Parathyroid adenoma (tissue), 2 donors: ENCODE data around the gene PLA2G7.

ENCODE experiments used
- H2AFZ ChIP-seq: fragments of 300-600 bp; sonication (generic); one replicate; pipeline ENCODE4 v1.7.0; 2017; ENCODE audit warnings: antibody characterized with exemption, mild to moderate bottlenecking
- H3K27ac ChIP-seq: fragments of 300-600 bp; sonication (generic); one replicate; pipeline ENCODE4 v1.7.0; 2017
- H3K27me3 ChIP-seq: fragments of 300-600 bp; sonication (generic); one replicate; pipeline ENCODE4 v1.7.0; 2017; ENCODE audit warnings: low read length; ENCODE audit not compliant: control insufficient read depth, insufficient read depth
- H3K36me3 ChIP-seq: fragments of 300-600 bp; sonication (generic); one replicate; pipeline ENCODE4 v1.7.0; 2017; ENCODE audit warnings: low read length; ENCODE audit not compliant: control insufficient read depth, insufficient read depth
- H3K4me1 ChIP-seq: fragments of 300-600 bp; sonication (generic); one replicate; pipeline ENCODE4 v1.7.0; 2017; ENCODE audit warnings: control low read depth
- H3K4me2 ChIP-seq: fragments of 300-600 bp; sonication (generic); one replicate; pipeline ENCODE4 v1.7.0; 2017; ENCODE audit warnings: low read length
- H3K4me3 ChIP-seq: fragments of 300-600 bp; sonication (generic); one replicate; pipeline ENCODE4 v1.7.0; 2017; ENCODE audit warnings: low read depth, low read length
- H3K79me2 ChIP-seq: fragments of 300-600 bp; sonication (generic); one replicate; pipeline ENCODE4 v1.7.0; 2017; ENCODE audit warnings: control low read depth
- H3K9ac ChIP-seq: fragments of 300-600 bp; sonication (generic); one replicate; pipeline ENCODE4 v1.7.0; 2017; ENCODE audit warnings: mild to moderate bottlenecking
- H3K9me3 ChIP-seq: fragments of 300-600 bp; sonication (generic); one replicate; pipeline ENCODE4 v1.7.0; 2017; ENCODE audit warnings: low read length; ENCODE audit not compliant: control insufficient read depth
- TF ChIP-seq, protein P1 (sequence below): fragments of 300-600 bp; sonication (generic); IDR thresholded peaks from one replicate; pipeline ENCODE4 v1.7.0; 2017; ENCODE audit warnings: antibody characterized with exemption, mild to moderate bottlenecking
- donor health status: primary hyperparathyroidism.

PLA2G7 gene

DNA sequence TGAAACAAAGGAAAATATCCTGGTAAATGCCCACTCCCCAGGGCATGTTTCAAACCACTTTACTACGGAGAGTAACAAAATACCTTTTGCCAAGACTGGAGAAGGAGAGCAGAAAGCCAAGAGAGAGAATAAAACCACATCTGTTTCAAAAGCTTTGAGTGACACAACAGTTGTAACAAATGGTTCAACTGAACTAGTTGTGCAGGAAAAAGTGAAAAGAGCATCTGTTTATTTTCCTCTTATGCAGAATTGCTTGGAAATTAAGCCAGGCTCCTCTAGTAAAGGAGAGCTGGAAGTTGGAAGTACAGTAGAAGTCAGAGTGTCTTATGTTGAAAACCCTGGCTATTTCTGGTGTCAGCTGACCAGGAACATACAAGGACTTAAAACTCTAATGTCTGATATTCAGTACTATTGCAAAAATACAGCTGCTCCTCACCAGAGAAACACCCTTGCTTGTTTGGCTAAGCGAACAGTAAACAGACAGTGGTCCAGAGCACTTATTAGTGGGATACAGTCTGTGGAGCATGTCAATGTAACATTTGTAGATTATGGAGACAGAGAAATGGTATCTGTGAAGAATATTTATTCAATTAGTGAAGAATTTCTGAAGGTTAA is 44.9 kb downstream of the PLA2G7 start:
- H3K36me3 ChIP-seq: no peaks in the 10 kb centered on the region
- no peak overlapping the region for H3K27ac ChIP-seq
- H3K9me3 ChIP-seq: no peaks in the 10 kb centered on the region
- no peaks in the 10 kb centered on the region for H3K4me1 ChIP-seq
- TF ChIP-seq, protein P1, sequence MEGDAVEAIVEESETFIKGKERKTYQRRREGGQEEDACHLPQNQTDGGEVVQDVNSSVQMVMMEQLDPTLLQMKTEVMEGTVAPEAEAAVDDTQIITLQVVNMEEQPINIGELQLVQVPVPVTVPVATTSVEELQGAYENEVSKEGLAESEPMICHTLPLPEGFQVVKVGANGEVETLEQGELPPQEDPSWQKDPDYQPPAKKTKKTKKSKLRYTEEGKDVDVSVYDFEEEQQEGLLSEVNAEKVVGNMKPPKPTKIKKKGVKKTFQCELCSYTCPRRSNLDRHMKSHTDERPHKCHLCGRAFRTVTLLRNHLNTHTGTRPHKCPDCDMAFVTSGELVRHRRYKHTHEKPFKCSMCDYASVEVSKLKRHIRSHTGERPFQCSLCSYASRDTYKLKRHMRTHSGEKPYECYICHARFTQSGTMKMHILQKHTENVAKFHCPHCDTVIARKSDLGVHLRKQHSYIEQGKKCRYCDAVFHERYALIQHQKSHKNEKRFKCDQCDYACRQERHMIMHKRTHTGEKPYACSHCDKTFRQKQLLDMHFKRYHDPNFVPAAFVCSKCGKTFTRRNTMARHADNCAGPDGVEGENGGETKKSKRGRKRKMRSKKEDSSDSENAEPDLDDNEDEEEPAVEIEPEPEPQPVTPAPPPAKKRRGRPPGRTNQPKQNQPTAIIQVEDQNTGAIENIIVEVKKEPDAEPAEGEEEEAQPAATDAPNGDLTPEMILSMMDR: no peak
- H3K4me3 ChIP-seq: no peak overlapping the region
- no peaks in the 10 kb centered on the region for H3K79me2 ChIP-seq
- H3K4me2 ChIP-seq: no peak overlapping the region
- H3K9ac ChIP-seq: no peak overlapping the region
- no peak overlapping the region for H2AFZ ChIP-seq
- no peaks in the 10 kb centered on the region for H3K27me3 ChIP-seq

DNA sequence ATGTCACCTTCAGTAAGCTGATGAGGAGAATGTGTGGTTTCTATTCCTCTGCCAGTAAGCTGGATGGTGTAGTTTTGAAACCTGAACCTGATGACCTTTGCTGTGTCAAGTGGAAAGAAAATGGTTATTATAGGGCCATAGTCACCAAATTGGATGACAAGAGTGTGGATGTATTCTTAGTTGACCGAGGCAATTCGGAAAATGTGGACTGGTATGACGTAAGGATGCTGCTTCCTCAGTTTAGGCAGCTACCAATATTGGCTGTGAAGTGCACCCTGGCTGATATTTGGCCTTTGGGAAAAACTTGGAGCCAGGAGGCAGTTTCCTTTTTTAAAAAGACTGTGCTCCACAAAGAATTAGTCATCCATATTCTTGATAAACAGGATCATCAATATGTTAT is 45.5 kb downstream of the PLA2G7 start:
- H3K4me1 ChIP-seq: no peaks in the 10 kb centered on the region
- no peak overlapping the region for H3K27ac ChIP-seq
- H3K9me3 ChIP-seq: no peaks in the 10 kb centered on the region
- TF ChIP-seq, protein P1: no peak
- H3K79me2 ChIP-seq: no peaks in the 10 kb centered on the region
- H3K4me3 ChIP-seq: no peak overlapping the region
- H3K36me3 ChIP-seq: no peaks in the 10 kb centered on the region
- H3K27me3 ChIP-seq: no peaks in the 10 kb centered on the region
- no peak overlapping the region for H3K4me2 ChIP-seq
- no peak overlapping the region for H3K9ac ChIP-seq
- H2AFZ ChIP-seq: no peak overlapping the region

DNA sequence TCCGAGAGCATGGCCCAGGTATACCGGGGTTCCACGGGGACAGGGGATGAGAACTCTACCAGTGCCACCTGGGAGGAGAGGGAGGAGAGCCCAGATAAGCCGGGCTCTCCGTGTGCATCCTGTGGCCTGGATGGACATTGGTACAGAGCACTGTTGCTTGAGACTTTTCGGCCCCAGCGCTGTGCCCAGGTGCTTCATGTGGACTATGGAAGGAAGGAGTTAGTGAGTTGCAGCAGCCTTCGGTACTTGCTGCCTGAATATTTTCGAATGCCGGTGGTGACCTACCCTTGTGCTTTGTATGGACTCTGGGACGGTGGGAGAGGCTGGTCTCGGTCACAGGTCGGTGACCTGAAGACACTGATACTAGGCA is 46.2 kb downstream of the PLA2G7 start:
- H3K4me3 ChIP-seq: no peak overlapping the region
- H3K36me3 ChIP-seq: no peaks in the 10 kb centered on the region
- H3K27ac ChIP-seq: no peak overlapping the region
- TF ChIP-seq, protein P1: no peak
- H3K79me2 ChIP-seq: no peaks in the 10 kb centered on the region
- H3K9me3 ChIP-seq: no peaks in the 10 kb centered on the region
- H3K4me1 ChIP-seq: no peaks in the 10 kb centered on the region
- H3K4me2 ChIP-seq: no peak overlapping the region
- no peaks in the 10 kb centered on the region for H3K27me3 ChIP-seq
- no peak overlapping the region for H3K9ac ChIP-seq
- no peak overlapping the region for H2AFZ ChIP-seq

DNA sequence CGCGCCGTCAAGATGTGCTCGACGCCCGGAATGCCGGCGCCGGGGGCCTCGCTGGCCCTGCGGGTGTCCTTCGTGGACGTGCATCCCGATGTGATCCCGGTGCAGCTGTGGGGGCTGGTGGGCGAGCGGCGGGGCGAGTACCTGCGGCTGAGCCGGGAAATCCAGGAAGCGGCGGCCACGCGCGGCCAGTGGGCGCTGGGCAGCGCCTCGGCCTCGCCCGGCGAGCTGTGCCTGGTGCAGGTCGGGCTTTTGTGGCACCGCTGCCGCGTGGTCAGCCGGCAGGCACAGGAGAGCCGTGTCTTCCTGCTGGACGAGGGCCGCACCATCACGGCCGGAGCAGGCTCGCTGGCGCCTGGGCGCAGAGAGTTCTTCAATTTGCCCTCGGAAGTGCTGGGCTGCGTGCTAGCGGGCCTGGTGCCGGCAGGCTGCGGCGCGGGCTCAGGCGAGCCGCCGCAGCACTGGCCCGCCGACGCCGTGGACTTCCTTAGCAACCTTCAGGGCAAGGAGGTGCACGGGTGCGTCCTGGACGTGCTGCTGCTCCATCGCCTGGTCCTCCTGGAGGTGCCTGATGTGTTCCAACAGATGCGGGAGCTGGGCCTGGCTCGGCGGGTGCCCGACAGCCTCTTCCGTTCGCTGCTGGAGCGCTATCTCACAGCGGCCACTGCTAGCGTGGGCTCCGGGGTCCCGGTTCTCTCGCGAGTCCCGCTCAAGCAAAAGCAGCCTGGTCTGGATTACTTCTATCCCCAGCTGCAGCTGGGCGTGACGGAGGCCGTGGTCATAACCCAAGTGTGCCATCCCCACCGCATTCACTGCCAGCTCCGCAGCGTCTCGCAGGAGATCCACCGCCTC is 46.8 kb downstream of the PLA2G7 start:
- no peak overlapping the region for H3K9ac ChIP-seq
- no peak overlapping the region for H3K4me3 ChIP-seq
- TF ChIP-seq, protein P1: no peak
- H3K4me1 ChIP-seq: no peaks in the 10 kb centered on the region
- H3K27me3 ChIP-seq: no peaks in the 10 kb centered on the region
- H3K9me3 ChIP-seq: no peaks in the 10 kb centered on the region
- no peak overlapping the region for H3K4me2 ChIP-seq
- no peak overlapping the region for H2AFZ ChIP-seq
- H3K27ac ChIP-seq: no peak overlapping the region
- H3K79me2 ChIP-seq: no peaks in the 10 kb centered on the region
- no peaks in the 10 kb centered on the region for H3K36me3 ChIP-seq
